Small intestine (tissue), 16 donors: ENCODE results near the gene LCE1B. TPM values are rescaled to one million over a fixed set of nuclear protein-coding genes. Genes with fewer than 3 reads are reported as not detected.

Experiments used
- DNase-seq, 2 donors: peaks; one replicate each; pipeline versions ENCODE4 v3.0.0 to v3.0.0-alpha.2; 2013
- FAIRE-seq: peaks from 2 replicates; lab custom pipeline; 2012; peaks lifted over from hg19 to GRCh38; lab: Jason Lieb, UNC
- H3K27ac ChIP-seq, 3 donors: one replicate each; pipeline ENCODE4 v1.5.1; 2013; ENCODE audit warnings: low read length in 2 of 3, mild to moderate bottlenecking in 2 of 3, control low read depth in 1 of 3, inconsistent platforms in 1 of 3, low read depth in 1 of 3, moderate library complexity in 1 of 3
- H3K27me3 ChIP-seq, 3 donors: one replicate each; pipeline ENCODE4 v1.6.1; 2013; ENCODE audit warnings: low read length in 3 of 3, inconsistent platforms in 1 of 3; ENCODE audit not compliant: control insufficient read depth in 3 of 3, insufficient read depth in 3 of 3
- H3K36me3 ChIP-seq, 3 donors: one replicate each; pipeline ENCODE4 v1.6.1; 2013; ENCODE audit warnings: low read length in 3 of 3, inconsistent platforms in 1 of 3, low read depth in 1 of 3, mild to moderate bottlenecking in 1 of 3, moderate library complexity in 1 of 3; ENCODE audit not compliant: control insufficient read depth in 3 of 3, insufficient read depth in 2 of 3
- H3K4me1 ChIP-seq, 3 donors: one replicate each; pipeline ENCODE4 v1.6.1; 2013; ENCODE audit warnings: low read length in 2 of 3, inconsistent platforms in 1 of 3, low read depth in 1 of 3, mild to moderate bottlenecking in 1 of 3, moderate library complexity in 1 of 3; ENCODE audit not compliant: control insufficient read depth in 3 of 3, insufficient read depth in 2 of 3
- H3K4me3 ChIP-seq, 3 donors: one replicate each; pipeline ENCODE4 v1.5.1; 2013; ENCODE audit warnings: low read length in 3 of 3, control low read depth in 1 of 3, inconsistent platforms in 1 of 3, low read depth in 1 of 3, mild to moderate bottlenecking in 1 of 3, moderate library complexity in 1 of 3
- H3K9me3 ChIP-seq, 2 donors: one replicate each; pipeline ENCODE4 v1.6.1; 2013; ENCODE audit warnings: low read depth in 1 of 2, low read length in 1 of 2; ENCODE audit not compliant: control insufficient read depth in 2 of 2, insufficient read depth in 1 of 2
- WGBS, 3 donors: extraction: QIAGEN DNeasy Blood & Tissue Kit; methylation state at CpG; one replicate each; pipeline ENCODE4 v1.1.7; 2013; 5-methylcytosine and 5-hydroxymethylcytosine counted together
- long read RNA-seq, 10 donors: transcript quantifications; one replicate each; lab custom pipeline, GENCODE V29; 2026
- polyA plus RNA-seq, 4 donors: library from polyadenylated mRNA; stranded (reverse) in 3 of 4; unstranded in 1 of 4; fragments of 200-250 nt in 3 of 4; fragments of 120-200 nt in 1 of 4; gene quantifications; one replicate each; pipeline versions ENCODE4 v1.2.1 to v1.2.3, GENCODE V29; 2013
- donor health status: healthy with polysubstance abuse.
- donor health status: control.
- donor health status: control.
- donor health status: Bipolar disorder and iron deficiency.
- donor health status: healthy.

Gene LCE1B, protein sequence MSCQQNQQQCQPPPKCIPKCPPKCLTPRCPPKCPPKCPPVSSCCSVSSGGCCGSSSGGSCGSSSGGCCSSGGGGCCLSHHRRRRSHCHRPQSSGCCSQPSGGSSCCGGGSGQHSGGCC
- not detected for polyA plus RNA-seq
- long read RNA-seq, donor 1: 0 reads
- long read RNA-seq, donor 2: 0 reads
- long read RNA-seq, donor 3: 0 reads
- long read RNA-seq, donor 4: 0 reads
- long read RNA-seq, donor 5: 0 reads
- long read RNA-seq, donor 6: 0 reads
- long read RNA-seq, donor 7: 0 reads
- long read RNA-seq, donor 8: 0 reads
- long read RNA-seq, donor 9: 0 reads
- long read RNA-seq, donor 10: 0 reads

- Histone ChIP-seq H3K4me3 (no peak within 1 kb of the TSS), H3K36me3 (no peaks in the 10 kb centered on the region), H3K4me1 (no peaks in the 10 kb centered on the region), H3K27ac (no peak within 1 kb of the TSS), H3K9me3 (no peaks in the 10 kb centered on the region), H3K27me3 (no peaks in the 10 kb centered on the region)
- FAIRE-seq (no peak), DNase-seq (no peak)
- WGBS, 3 donors: 60 to 94% (median 80%) methylated on average over 2 of the region's 2 CpGs
Measured at GRCh38 chr1:152811671-152812070, at the start of gene LCE1B. Gene LCE1B (plus strand): TSS chr1:152811971. CDS start chr1:152812447, 476 bp downstream.

- no peaks in the 10 kb centered on the region for H3K36me3 ChIP-seq
- DNase-seq: no peak
- no peaks in the 10 kb centered on the region for H3K9me3 ChIP-seq
- no peak for FAIRE-seq
- no peaks in the 10 kb centered on the region for H3K4me1 ChIP-seq
- WGBS, 3 donors: 45 to 53% (median 50%) methylated on average over 8 of the region's 8 CpGs
- H3K27ac ChIP-seq: no peak overlapping the region
- H3K4me3 ChIP-seq: no peak overlapping the region
- H3K27me3 ChIP-seq: no peaks in the 10 kb centered on the region
Measured at GRCh38 chr1:152768847-152769533, 42.8 kb upstream of the LCE1B start.

DNA sequence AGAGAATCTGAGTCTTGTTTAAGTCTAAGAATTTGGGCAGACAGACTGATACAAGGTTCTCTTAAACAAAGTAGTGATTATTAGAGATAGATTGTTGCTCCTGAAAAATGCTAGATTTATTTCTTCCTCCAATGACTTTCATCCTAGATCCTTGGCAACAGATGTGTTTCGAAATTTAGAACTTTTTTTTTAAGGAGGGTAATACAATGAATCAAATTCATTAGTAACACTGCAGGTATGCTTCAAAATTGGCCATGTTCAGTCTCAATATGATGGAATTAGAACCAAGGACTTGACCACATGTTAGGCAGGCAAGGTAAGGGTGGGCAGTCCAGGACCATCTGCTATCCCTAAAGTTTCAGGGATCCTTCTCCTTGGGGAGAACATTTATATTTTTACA lies 41.4 kb upstream of the LCE1B start:
- no peak for FAIRE-seq
- Histone ChIP-seq H3K4me3 (no peak overlapping the region), H3K36me3 (no peaks in the 10 kb centered on the region), H3K27ac (no peak overlapping the region), H3K4me1 (no peaks in the 10 kb centered on the region), H3K27me3 (no peaks in the 10 kb centered on the region), H3K9me3 (no peaks in the 10 kb centered on the region)
- WGBS, 3 donors: 58 to 75% (median 69%) methylated on average over 1 of the region's 1 CpG
- no peak for DNase-seq

DNA sequence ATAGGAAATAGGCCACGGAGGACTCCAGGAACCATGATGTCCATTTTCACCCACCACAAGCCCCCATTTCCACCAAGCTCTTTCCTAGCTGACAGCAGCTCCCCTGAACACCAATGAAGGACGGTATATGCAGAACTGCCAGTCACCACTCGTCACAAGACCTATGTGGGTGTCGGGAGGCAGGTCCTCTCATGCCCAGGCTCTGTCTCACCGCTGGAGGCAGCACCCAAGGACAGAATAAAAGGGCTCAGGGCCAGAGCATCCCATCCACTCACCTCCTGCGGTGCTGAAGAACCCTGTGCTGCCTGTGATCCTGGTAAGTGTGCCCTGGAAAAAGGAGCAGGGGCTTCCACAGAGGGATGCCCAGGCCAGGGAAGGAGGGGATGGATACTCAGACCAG lies 36.9 kb upstream of the LCE1B start, which contains the start of gene LCE1F:
Gene LCE1F (plus strand): TSS at position 266 of the 400 bp plus-strand sequence. CDS start 1,232 bp downstream, outside the sequence.
- WGBS, 3 donors: 65 to 69% (median 68%) methylated on average over 6 of the region's 6 CpGs
- Histone ChIP-seq H3K36me3 (no peaks in the 10 kb centered on the region), H3K4me1 (no peaks in the 10 kb centered on the region), H3K27ac (no peak within 1 kb of the TSS), H3K4me3 (no peak within 1 kb of the TSS), H3K9me3 (no peaks in the 10 kb centered on the region), H3K27me3 (no peaks in the 10 kb centered on the region)
- FAIRE-seq: no peak
- DNase-seq: no peak

DNA sequence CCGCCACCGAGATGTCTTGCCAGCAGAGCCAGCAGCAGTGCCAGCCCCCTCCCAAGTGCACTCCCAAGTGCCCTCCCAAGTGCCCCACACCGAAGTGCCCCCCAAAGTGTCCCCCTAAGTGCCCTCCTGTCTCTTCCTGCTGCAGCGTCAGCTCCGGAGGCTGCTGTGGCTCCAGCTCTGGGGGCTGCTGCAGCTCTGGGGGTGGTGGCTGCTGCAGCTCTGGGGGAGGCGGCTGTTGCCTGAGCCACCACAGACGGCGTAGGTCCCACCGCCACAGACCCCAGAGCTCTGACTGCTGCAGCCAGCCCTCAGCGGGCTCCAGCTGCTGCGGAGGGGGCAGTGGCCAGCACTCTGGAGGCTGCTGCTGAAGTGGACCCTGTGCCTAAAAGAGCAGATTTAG lies 35.4 kb upstream of the LCE1B start:
- FAIRE-seq (no peak), DNase-seq (no peak)
- H3K4me3 ChIP-seq: no peak overlapping the region
- WGBS, 3 donors: 84 to 88% (median 84%) methylated on average over 11 of the region's 11 CpGs
- no peak overlapping the region for H3K27ac ChIP-seq
- no peaks in the 10 kb centered on the region for H3K27me3 ChIP-seq
- no peaks in the 10 kb centered on the region for H3K4me1 ChIP-seq
- H3K9me3 ChIP-seq: no peaks in the 10 kb centered on the region
- H3K36me3 ChIP-seq: no peaks in the 10 kb centered on the region

DNA sequence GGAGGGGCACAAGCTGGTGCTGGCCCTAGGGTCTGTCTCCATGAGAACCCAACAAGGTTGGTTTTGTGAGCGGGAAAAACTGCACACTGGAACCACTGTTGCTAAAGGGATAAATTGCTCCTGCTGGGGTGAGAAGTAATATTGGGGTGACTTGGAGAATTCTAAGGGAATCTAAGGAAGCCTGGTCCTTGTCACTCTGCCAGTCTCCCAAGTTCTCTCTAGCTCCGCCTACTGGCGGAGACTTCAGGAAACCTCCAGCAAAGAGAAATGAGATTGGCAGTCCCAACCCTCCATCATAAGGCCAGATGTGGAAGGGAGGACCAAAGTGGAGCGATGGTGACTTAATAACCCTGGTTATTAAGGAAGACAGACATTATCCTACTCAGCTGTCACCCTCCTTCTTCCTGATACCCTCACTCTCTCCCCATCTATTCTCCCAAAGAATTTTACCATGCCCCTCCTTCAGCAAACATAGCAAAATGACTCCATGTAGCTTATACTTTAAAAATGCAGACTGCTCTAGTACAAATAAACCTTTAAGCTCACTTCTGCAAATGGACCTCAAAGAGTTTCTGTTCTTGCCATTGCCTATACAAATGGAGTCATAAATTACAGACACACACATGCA lies 34.1 kb upstream of the LCE1B start:
- Histone ChIP-seq H3K9me3 (no peaks in the 10 kb centered on the region), H3K36me3 (no peaks in the 10 kb centered on the region), H3K4me1 (no peaks in the 10 kb centered on the region), H3K27me3 (no peaks in the 10 kb centered on the region), H3K4me3 (no peak overlapping the region), H3K27ac (no peak overlapping the region)
- WGBS, 3 donors: 40 to 63% (median 54%) methylated on average over 4 of the region's 4 CpGs
- DNase-seq (peak; percentile 13 to 20), FAIRE-seq (no peak)

DNA sequence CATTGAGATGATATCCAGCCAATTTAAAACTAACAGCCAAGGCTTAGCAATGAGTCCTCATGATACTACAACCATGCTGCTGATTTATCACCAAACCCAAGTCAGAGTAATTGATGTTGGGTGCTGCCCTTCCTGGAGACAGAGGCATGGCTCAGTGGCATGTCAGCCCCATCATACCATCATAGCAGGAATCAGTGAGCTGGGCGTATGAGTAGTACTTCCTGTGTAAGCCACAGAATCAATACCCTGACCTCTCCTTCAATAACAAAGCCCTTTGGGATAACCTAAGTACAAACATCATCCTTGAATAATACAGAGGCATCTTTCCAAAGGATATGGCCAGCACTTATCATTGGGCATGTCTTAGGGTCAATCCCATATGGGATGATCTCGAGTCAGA lies 28.7 kb upstream of the LCE1B start:
- no peak for FAIRE-seq
- H3K4me1 ChIP-seq: no peaks in the 10 kb centered on the region
- no peak overlapping the region for H3K27ac ChIP-seq
- DNase-seq: no peak
- no peaks in the 10 kb centered on the region for H3K9me3 ChIP-seq
- no peak overlapping the region for H3K4me3 ChIP-seq
- H3K27me3 ChIP-seq: no peaks in the 10 kb centered on the region
- H3K36me3 ChIP-seq: no peaks in the 10 kb centered on the region
- WGBS, 3 donors: 45 to 65% (median 46%) methylated on average over 2 of the region's 2 CpGs

GRCh38 chr1:152786077-152786476 lies 25.7 kb upstream of the LCE1B start, which contains the start of gene LCE1E:
Gene LCE1E (plus strand): TSS chr1:152786257. CDS start chr1:152787300, 1,043 bp downstream.
- Histone ChIP-seq H3K27me3 (no peaks in the 10 kb centered on the region), H3K4me1 (no peaks in the 10 kb centered on the region), H3K27ac (no peak within 1 kb of the TSS), H3K36me3 (no peaks in the 10 kb centered on the region), H3K9me3 (no peaks in the 10 kb centered on the region), H3K4me3 (no peak within 1 kb of the TSS)
- DNase-seq (no peak), FAIRE-seq (no peak)
- WGBS, 3 donors: 31 to 38% (median 31%) methylated on average over 2 of the region's 2 CpGs
